K562 (cell line): ENCODE data around the gene SLC4A4. TPM values are rescaled to one million over a fixed set of nuclear protein-coding genes. Genes with fewer than 3 reads are reported as not detected.

ENCODE experiments used
- AFF1 ChIP-seq, 2 experiments: fragments of 450-650 bp; IDR thresholded peaks; 2 replicates each; pipeline ENCODE4 v1.6.1; 2018; ENCODE audit warnings: mild to moderate bottlenecking in 2 of 2, low read depth in 1 of 2; ENCODE audit not compliant: partially characterized antibody in 2 of 2
- HNRNPL ChIP-seq: fragments of 200-400 bp; formaldehyde crosslinking; IDR thresholded peaks from 2 replicates; pipeline ENCODE4 v1.6.1; 2017; ENCODE audit warnings: low read depth, mild to moderate bottlenecking, low read length
- MYNN ChIP-seq, 2 experiments: sonication (generic); formaldehyde crosslinking in 1 of 2; IDR thresholded peaks; 2 replicates each; pipeline versions ENCODE4 v1.5.0 to v1.6.1; 2016 to 2020; ENCODE audit warnings: antibody characterized with exemption in 1 of 2, missing genetic modification reagents in 1 of 2
- NFRKB ChIP-seq: fragments of 450-650 bp; IDR thresholded peaks from 2 replicates; pipeline ENCODE4 v1.6.1; 2016; ENCODE audit warnings: low read depth
- OTX1 ChIP-seq: fragments of 450-650 bp; formaldehyde crosslinking; IDR thresholded peaks from 2 replicates; pipeline ENCODE4 v1.4.0; 2022; ENCODE audit warnings: mild to moderate bottlenecking
- PHF21A ChIP-seq: fragments of 450-650 bp; IDR thresholded peaks from 2 replicates; pipeline ENCODE4 v1.6.1; 2017; ENCODE audit warnings: low read depth, borderline replicate concordance
- SIRT6 ChIP-seq: IDR thresholded peaks from one replicate; pipeline ENCODE4 v1.6.1; 2012; ENCODE audit warnings: low read depth, mild to moderate bottlenecking, control low read depth, inconsistent platforms, low read length, moderate library complexity
- TAF15 ChIP-seq: fragments of 200-400 bp; formaldehyde crosslinking; IDR thresholded peaks from 2 replicates; pipeline ENCODE4 v1.6.1; 2017; ENCODE audit warnings: mild to moderate bottlenecking, low read depth, low read length, moderate library complexity
- ZNF764 ChIP-seq: fragments of 250-450 bp; sonication (Bioruptor Pico); IDR thresholded peaks from 2 replicates; pipeline ENCODE4 v1.4.0; 2020; ENCODE audit warnings: low read depth, mild to moderate bottlenecking, moderate library complexity
- polyA plus RNA-seq, 8 experiments: library from polyadenylated mRNA; depleted of rRNA in 4 of 8; stranded (reverse) in 5 of 8; unstranded in 3 of 8; fragments of >200 nt; fragmentation: Nextera tagmentation in 2 of 8; fragmentation: Illumina TruSeq in 1 of 8; extraction: Ambion mirVana in 2 of 8; extraction: Trizol in 1 of 8; gene quantifications; 2 replicates each; pipeline versions ENCODE4 v1.2.1 to v1.2.3, GENCODE V29; 2011 to 2014; ENCODE audit warnings: inconsistent platforms in 1 of 8, missing spikeins in 1 of 8
- total RNA-seq, 7 experiments: library from RNA; depleted of rRNA in 6 of 7; stranded (reverse); fragments of >200 nt in 6 of 7; fragmentation: Illumina TruSeq in 2 of 7; extraction: Trizol in 2 of 7; gene quantifications; 2 replicates each; pipeline versions ENCODE4 v1.2.1 to v1.2.3, GENCODE V29; 2011 to 2021; ENCODE audit warnings: low replicate concordance in 1 of 7

Gene SLC4A4
- total and polyA plus RNA-seq, 9 of the 15 experiments (the other 6 are each of a cell fraction or from before 2014, with no cell fraction given): 0.01 to 0.18 (median 0.07) TPM; not detected in 2

DNA sequence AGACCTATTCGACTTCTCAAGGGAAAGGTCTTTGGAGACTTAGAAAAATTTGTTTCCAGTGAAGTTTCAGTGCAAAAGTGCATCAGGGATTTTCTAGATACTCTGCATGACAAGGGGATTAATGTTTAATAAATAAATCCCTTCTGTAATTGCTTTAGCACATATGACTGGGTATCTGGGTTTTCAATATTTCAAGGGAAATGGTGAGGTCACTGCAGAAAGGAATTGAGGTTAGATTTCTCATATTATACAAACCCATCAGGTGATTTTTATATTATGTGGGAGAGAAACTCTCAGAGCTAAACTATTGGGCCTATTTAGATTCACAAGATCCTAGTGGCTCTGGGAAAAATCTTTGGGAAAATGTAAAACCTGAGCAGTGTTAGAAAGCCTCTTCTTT lies 48.3 kb upstream of the SLC4A4 start (continued):
- TF ChIP-seq TAF15: no peak
- no peak for TF ChIP-seq OTX1 (CRISPR knock-in tag)
- no peak for TF ChIP-seq AFF1 (IDR thresholded peaks at IDR 0.05; ENCODE audit: low read depth in 1 of 2, partially characterized antibody in 2 of 2)
- TF ChIP-seq MYNN (IDR thresholded peaks at IDR 0.05): no peak
- TF ChIP-seq MYNN (CRISPR knock-in tag; IDR thresholded peaks at IDR 0.05): no peak
- TF ChIP-seq SIRT6: no peak
- TF ChIP-seq ZNF764 (CRISPR knock-in tag): no peak
- no peak for TF ChIP-seq NFRKB
- no peak for TF ChIP-seq PHF21A
- no peak for TF ChIP-seq HNRNPL
